Right renal cortex interstitium (tissue), 3 donors: Measurements from ENCODE around the gene SYT2. TPM values are rescaled to one million over a fixed set of nuclear protein-coding genes. Genes with fewer than 3 reads are reported as not detected.
"Not testable (repeated sequence)": the region's sequence is repeated elsewhere in the genome, so short reads cannot be mapped to it uniquely, and the experiment has no call there.

Experiments
- DNase-seq, 3 donors: peaks; one replicate each; pipeline ENCODE4 v3.0.0-alpha.2; 2013; ENCODE audit warnings: low read depth in 3 of 3, low spot score in 2 of 3
- polyA plus RNA-seq, 3 donors: library from polyadenylated mRNA; unstranded; fragments of 120-200 nt; gene quantifications; one replicate each; pipeline ENCODE4 v1.2.1, GENCODE V29; 2013; ENCODE audit not compliant: insufficient read length in 3 of 3

The SYT2 gene
- polyA plus RNA-seq, 3 donors = 2.3 to 2.5 (median 2.4) TPM

DNA sequence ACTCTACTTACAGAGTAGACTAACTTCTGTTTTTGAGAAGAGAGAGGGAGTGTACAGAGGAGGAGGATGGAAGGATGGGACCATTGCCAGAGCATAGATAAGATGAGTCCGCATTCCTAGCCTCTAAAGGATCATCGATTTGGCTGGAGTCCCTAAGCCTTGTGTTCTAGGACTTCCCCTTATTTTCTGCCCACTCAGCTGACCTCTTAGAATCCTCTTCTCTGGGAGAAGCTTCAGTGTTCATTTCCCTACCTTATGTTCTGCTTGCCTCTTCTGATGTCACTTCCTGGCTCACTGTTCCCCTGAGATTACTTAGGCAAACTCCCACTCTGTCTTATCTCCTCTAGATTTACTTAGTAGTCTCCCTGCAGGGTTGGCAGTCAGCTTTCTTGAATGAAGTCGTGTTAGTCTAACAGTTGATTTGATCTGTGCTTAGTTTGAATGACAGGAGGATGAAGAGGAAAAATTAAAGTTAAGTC lies 156.7 kb downstream of the SYT2 start:
- DNase-seq = no peak

DNA sequence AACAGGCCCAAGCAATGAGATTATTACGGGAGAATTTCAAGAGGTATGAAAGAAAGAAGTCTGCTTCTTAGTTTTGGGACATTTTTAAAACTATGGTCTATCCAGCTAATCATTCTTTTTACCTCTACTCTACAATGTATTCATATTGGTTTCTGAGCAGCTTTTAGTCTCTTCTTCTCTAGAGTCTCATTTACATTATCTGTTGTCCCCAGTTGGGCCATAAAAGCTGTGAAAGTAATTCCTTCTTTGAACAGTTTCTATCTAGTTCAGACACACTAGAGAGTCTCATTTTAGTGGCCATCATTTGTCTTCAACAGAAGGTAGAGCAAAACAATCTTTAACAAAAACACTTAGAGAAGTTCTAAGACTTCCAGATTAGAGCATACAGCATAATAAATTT lies 157.2 kb downstream of the SYT2 start:
- not testable (repeated sequence) for DNase-seq

DNA sequence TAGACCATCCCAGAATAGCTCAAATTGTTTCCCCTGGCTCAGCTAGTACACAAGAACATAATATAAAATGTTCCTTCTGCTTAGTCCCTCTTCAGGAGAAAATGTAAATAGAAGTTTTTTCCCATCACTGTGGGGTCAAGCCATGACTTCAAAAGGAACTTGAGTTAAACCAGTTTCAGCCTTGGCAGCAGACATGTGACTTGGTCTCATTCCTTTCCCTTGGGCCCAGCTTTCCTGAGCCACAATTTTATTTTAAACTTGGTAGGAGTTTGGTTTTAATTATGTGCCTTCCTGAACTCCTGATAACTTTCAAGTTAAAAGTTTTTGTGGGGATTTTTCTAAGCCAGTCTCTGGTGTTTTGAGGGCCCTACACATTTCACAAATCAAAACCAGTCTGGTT lies 157.6 kb downstream of the SYT2 start:
- not testable (repeated sequence) for DNase-seq

DNA sequence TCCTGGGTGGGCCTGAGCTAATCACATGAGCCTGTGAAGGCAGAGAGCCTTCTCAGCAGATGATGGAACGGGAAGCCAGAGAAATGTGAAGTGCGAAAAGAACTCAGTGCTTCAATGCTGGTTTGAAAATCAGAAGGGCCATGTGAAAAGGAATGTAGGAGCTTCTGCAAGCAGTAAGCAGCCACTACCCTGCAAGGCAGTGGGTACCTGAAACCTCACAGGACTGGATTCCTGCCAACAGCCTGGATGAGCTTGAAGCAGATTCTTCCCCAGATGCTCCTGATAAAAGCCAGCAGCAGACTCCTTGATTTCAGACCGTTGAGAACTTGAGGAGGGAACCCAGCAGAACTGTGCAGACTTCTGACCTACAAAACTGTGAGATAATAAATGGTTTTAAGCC lies 158.6 kb downstream of the SYT2 start:
- no peak for DNase-seq

DNA sequence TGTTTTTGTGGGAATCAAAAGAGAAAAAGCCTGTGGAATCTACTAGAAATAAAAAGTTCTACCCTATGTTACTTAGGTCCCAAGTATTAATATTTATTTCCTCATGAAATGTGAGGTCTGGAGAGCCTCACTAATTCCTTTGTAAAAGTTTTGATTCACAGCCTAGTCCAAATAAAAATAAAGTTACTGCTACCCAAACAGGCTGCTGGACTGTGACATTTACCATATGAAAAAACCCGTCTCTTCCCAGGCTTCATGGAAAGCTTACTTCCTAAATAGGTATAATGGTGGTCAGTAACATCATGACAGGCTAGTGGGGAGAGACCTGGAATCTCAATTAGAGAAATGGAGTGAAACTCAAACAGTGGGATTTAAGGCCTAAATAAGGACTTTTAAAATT lies 160.2 kb downstream of the SYT2 start:
- DNase-seq = not testable (repeated sequence)

DNA sequence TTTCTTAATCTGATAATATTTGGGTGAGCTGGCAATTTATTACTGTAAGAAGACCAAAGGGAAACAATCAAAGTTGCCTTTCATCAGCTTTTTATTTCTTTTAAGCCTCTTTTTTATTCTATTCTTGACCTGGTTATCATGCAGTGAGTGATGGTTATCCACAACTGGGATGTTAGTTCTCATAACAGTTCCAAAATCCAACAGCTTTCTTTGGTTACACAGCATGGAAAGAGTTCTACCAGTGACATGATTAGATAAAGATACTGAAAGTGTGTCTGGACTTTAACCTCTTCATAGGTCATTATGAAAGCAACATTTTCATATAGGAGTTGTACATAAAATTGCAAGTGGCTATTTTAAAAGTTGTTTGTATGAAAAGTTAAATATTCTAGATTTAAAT lies 163.0 kb downstream of the SYT2 start:
- no peak for DNase-seq

DNA sequence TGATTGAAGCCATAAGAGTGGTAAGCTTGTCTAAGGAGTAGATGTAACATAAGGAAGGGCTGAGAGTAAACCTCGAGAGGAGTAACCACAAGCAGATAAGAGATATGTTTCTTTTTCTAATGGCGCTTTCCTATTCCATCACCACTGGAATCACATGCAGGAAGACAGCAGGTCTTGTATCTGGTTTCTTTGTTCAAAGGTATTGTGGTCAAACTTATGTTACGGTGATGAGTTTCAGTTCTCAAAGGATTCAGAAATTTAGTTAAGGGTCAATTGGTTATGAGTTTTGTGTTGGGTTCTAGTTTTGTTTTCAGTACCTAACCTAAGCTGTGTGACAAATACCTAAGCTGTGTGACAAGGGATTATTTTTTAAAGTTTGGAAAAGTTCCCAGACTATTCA lies 163.5 kb downstream of the SYT2 start:
- DNase-seq = not testable (repeated sequence)

DNA sequence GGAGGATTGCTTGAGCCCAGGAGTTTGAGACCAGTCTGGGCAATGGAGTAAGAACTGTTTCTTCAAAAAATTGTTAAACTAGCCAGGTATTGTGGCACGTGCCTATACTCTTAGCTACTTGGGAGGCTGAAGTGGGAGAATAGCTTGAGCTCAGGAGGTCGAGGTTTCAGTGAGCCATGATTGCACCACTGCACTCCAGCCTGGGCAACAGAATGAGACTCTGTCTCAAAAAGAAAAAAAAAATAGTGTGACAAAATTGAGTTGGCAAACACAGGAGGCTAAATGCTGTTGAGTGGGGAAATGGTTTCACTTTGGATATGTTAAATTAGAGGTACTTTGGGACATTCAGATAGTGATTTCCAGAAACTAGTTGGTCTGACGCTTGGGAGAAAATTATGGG lies 163.9 kb downstream of the SYT2 start:
- DNase-seq = not testable (repeated sequence)

DNA sequence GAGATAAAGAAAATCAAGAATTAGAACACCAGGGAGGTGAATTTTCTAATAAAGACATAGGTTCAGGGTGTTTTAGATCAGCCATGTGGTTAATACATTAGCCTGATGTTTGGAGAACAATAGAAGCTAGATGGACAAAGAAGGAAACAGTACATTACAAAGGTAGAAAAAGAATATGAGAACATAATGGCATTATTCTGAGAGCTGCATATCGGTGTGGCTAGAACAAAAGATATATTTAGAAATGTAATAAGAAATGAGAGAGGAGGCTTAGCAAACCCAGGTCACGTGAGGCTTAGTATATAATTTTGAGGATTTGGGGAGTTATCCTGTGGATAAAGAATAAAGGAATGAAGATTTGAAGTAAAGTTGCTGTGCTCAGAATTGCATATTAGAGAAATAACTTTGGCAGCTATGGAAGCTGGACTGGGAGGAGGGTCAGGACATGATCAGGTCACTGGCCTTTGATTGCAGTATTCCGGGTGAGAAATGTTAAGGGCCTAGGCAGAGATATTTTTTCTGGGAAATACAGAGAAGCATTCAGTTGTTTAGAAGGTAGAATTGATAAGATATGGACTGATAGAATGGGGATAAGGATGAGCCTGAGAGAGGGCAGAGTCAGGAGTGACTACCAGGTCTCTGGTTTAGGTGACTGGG lies 164.5 kb downstream of the SYT2 start:
- not testable (repeated sequence) for DNase-seq

DNA sequence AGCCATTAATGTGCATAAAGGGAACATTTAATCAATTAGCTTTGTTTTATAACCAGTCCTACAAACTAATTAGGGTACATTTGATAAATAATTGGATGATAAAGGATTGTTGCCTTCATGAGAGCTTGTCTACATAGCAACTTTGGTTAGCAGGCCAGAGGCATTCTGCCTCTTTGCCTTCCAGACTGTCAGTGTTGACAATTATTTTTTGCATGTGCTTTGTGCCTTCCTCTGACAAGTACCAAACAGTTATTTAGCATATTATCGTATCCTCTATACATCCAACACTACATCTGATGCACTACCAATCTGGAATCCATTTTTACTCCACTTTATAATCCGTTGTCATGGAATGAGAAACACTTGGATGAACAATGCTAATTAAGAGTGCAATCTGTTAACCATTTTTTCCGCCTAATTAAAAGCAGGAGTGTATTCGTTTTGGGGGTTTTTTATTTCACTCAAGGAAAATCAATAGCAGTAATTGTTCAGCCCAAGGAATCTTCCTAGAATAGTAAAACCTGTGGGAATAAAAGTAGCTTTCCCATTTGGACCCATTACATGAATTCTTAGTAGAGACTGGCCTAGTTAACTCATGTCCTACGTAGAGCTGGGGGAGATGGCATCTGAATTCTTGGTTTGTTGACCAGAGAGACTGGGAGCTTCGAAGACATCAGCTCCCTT lies 165.3 kb downstream of the SYT2 start:
- DNase-seq = not testable (repeated sequence)

DNA sequence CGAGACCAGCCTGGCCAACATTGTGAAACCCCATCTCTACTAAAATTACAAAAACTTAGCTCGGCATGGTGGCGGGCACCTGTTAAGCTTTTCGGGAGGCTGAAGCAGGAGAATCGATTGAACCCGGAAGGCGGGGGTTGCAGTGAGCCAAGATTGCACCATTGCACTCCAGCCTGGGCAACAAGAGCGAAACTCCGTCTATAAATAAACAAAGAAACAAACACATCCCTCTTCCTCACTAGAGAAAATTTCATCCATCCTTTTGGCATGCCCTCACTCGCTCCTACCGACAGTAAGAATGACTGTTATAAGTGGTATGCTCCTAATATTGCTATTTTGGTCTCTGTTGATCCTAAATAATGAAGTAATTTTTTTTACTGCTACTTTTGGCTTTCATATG lies 166.7 kb downstream of the SYT2 start:
- DNase-seq = not testable (repeated sequence)

DNA sequence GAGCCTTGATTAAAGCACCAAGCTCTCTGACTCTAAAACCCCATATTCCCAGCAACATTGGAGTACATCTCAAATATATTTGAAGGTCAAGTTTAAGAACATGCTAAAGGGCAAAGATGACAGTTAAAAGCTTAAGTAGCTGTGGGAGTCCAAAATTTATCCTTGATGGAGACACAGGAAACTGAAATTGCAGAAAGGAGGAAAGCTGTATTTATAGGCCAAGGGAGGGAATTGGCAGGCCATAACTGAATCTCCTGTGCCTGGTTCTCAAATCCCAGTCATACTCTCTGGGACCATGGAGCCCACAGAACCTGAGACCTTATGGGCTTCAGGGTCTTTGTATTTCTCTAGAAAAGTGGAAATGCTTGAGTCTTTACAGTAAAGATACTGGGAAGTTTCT lies 167.8 kb downstream of the SYT2 start:
- DNase-seq = not testable (repeated sequence)

DNA sequence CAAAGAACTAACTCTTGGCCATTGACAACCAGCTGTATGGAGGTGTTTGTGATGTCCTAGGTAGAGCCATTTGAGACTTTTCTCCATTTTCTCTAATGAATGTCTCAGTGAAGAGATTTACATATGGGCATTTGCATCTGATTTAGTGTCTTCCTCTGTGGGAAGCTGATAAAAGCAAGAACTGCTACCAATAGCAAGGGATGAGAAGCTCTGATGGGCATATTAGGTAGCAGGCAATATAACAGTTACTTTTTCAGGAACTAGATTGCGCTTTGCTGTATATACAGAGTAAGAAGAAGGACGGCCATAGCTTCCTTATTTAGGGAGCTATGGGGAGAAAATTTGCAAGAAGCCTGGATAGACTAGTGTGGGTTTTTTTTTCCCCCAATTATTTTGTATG lies 169.4 kb downstream of the SYT2 start:
- DNase-seq = not testable (repeated sequence)

Other genes with a start within 250 kb of the SYT2 start
- 100 to 1,000 TPM in 1 of 3 donors, 10 to 100 TPM in 2; 94.2 to 101 (median 94.4) TPM for gene KDM5B, start 98.0 kb upstream of the SYT2 start, polyA plus RNA-seq
- 1 to 10 TPM; 2.3 to 3.5 (median 2.8) TPM for gene PCAT6, start 100.5 kb upstream of the SYT2 start, polyA plus RNA-seq
- gene RABIF, start 178.7 kb upstream of the SYT2 start, polyA plus RNA-seq = 10 to 100 TPM; 11.3 to 12.3 (median 11.4) TPM
- 10 to 100 TPM; 41.0 to 50.3 (median 44.5) TPM for gene KLHL12, start 216.8 kb upstream of the SYT2 start, polyA plus RNA-seq
- gene ADIPOR1, start 247.9 kb upstream of the SYT2 start, polyA plus RNA-seq = 10 to 100 TPM; 80.7 to 86.3 (median 85.3) TPM